CD4-positive, alpha-beta T cell (primary cell): ENCODE data around the gene NPAS3. TPM values are rescaled to one million over a fixed set of nuclear protein-coding genes. Genes with fewer than 3 reads are reported as not detected.

Experiments used
- ATAC-seq: fragments of 200-7000 bp; cut with Tn5 transposase; one replicate; pipeline ENCODE4 v1.10.0; 2022; ENCODE audit warnings: mild to moderate bottlenecking; ENCODE audit not compliant: poor library complexity
- CTCF ChIA-PET: fragments of 350-600 bp; sonication (Branson Sonifier 250); formaldehyde crosslinking; loops from one replicate; lab custom pipeline; 2021; ENCODE audit warnings: antibody characterized with exemption, inconsistent platforms; lab: Charles Lee
- POLR2A ChIA-PET: fragments of 350-600 bp; sonication (Branson Sonifier 250); formaldehyde crosslinking; loops from one replicate; lab custom pipeline; 2021; ENCODE audit warnings: antibody characterized with exemption, inconsistent platforms; lab: Charles Lee
- DNase-seq, 14 experiments: peaks; one replicate each; pipeline ENCODE4 v3.0.0-alpha.2; 2013 to 2020; ENCODE audit warnings: mixed read lengths in 2 of 14
- H3K27ac ChIP-seq, 2 donors: one replicate each; pipeline versions ENCODE4 v1.5.1 to v1.7.0; 2013; ENCODE audit warnings: low read length in 2 of 2, low read depth in 1 of 2, mild to moderate bottlenecking in 1 of 2
- H3K27me3 ChIP-seq, 2 experiments: 1 replicate in 1 of 2; 2 replicates in 1 of 2; pipeline versions ENCODE4 v1.6.1 to v1.7.0; 2013; ENCODE audit warnings: low read length in 2 of 2, control low read depth in 1 of 2, mild to moderate bottlenecking in 1 of 2, moderate library complexity in 1 of 2; ENCODE audit not compliant: insufficient read depth in 2 of 2, control insufficient read depth in 1 of 2
- H3K36me3 ChIP-seq: one replicate; pipeline ENCODE4 v1.6.1; 2013; ENCODE audit warnings: low read length, control low read depth; ENCODE audit not compliant: insufficient read depth
- H3K4me1 ChIP-seq: one replicate; pipeline ENCODE4 v1.6.1; 2013; ENCODE audit warnings: low read length, control low read depth; ENCODE audit not compliant: insufficient read depth
- H3K4me3 ChIP-seq: one replicate; pipeline ENCODE4 v1.5.1; 2013; ENCODE audit warnings: mild to moderate bottlenecking, low read length, moderate library complexity
- H3K9me3 ChIP-seq, 2 experiments: 1 replicate in 1 of 2; 2 replicates in 1 of 2; pipeline versions ENCODE4 v1.6.1 to v1.7.0; 2013; ENCODE audit warnings: low read length in 2 of 2, mild to moderate bottlenecking in 2 of 2, control low read depth in 1 of 2, moderate library complexity in 1 of 2; ENCODE audit not compliant: control insufficient read depth in 1 of 2, insufficient read depth in 1 of 2
- H3K27ac Mint-ChIP-seq: one replicate; pipeline ENCODE4 v1.8.0; 2020; ENCODE audit warnings: mixed read lengths
- H3K27me3 Mint-ChIP-seq: one replicate; pipeline ENCODE4 v1.8.0; 2021; ENCODE audit warnings: mixed read lengths
- H3K36me3 Mint-ChIP-seq: one replicate; pipeline ENCODE4 v1.8.0; 2021; ENCODE audit warnings: low read depth, mixed read lengths
- H3K4me1 Mint-ChIP-seq: one replicate; pipeline ENCODE4 v1.8.0; 2021; ENCODE audit warnings: low read depth, mixed read lengths
- H3K4me3 Mint-ChIP-seq: one replicate; pipeline ENCODE4 v1.8.0; 2020; ENCODE audit warnings: mild to moderate bottlenecking, mixed read lengths
- H3K9me3 Mint-ChIP-seq: one replicate; pipeline ENCODE4 v1.8.0; 2020; ENCODE audit warnings: mixed read lengths
- CTCF ChIP-seq: fragments of 200-600 bp; IDR thresholded peaks from one replicate; pipeline ENCODE4 v1.8.0; 2022; ENCODE audit warnings: antibody characterized with exemption, mild to moderate bottlenecking
- intact Hi-C, 2 experiments: fragments of 100-400 bp; cut with DNase I in 1 of 2; cut with micrococcal nuclease in 1 of 2; formaldehyde crosslinking; loops; one replicate each; pipeline versions ENCODE4 v1.15.1 to v1.9.0; 2023 to 2025; cut with DNase I, micrococcal nuclease
- total RNA-seq, 174 experiments: library from RNA in 2 of 174; stranded (reverse) in 2 of 174; gene quantifications; one replicate each; pipeline ENCODE4 v1.2.3 and lab custom pipeline; 2021 to 2026

Gene NPAS3
- total RNA-seq, 2 experiments from 2014 or later: not detected

- no peaks in the 10 kb centered on the region for H3K9me3 Mint-ChIP-seq
- Histone ChIP-seq H3K4me1 (no peaks in the 10 kb centered on the region), H3K4me3 (no peak overlapping the region), H3K9me3 (no peaks in the 10 kb centered on the region), H3K27me3 (peaks cover 5% of the 10 kb centered on the region in 2 experiments), H3K27ac (no peak overlapping the region), H3K36me3 (no peaks in the 10 kb centered on the region)
- ChIA-PET CTCF (interaction anchor here (1.3 kb wide), 1 partner anchor 15 kb away, joined by 3 read pairs; no protein-coding TSS in a partner anchor), POLR2A (no interaction called here)
- H3K4me1 Mint-ChIP-seq: no peaks in the 10 kb centered on the region
- H3K36me3 Mint-ChIP-seq: no peaks in the 10 kb centered on the region
- DNase-seq: no peak
- H3K27me3 Mint-ChIP-seq: peaks cover 34% of the 10 kb centered on the region
- no peak for TF ChIP-seq CTCF
- no peak overlapping the region for H3K27ac Mint-ChIP-seq
- no peak overlapping the region for H3K4me3 Mint-ChIP-seq
- no peak for ATAC-seq
- intact Hi-C loops: no loop called here
These were observed 869.5 kb downstream of the NPAS3 start for GRCh38 chr14:33808187-33808586.

GRCh38 chr14:33809396-33809981, 870.8 kb downstream of the NPAS3 start:
- no peaks in the 10 kb centered on the region for H3K36me3 ChIP-seq
- H3K36me3 Mint-ChIP-seq: no peaks in the 10 kb centered on the region
- intact Hi-C loops: no loop called here
- ChIA-PET CTCF (no interaction called here), POLR2A (no interaction called here)
- no peak overlapping the region for H3K4me3 ChIP-seq
- peaks cover 31% of the 10 kb centered on the region for H3K27me3 Mint-ChIP-seq
- no peaks in the 10 kb centered on the region for H3K4me1 Mint-ChIP-seq
- DNase-seq (no peak), ATAC-seq (no peak)
- no peaks in the 10 kb centered on the region for H3K9me3 Mint-ChIP-seq
- no peaks in the 10 kb centered on the region for H3K9me3 ChIP-seq
- H3K27me3 ChIP-seq: peaks cover 5 to 7% of the 10 kb centered on the region in 2 experiments
- no peaks in the 10 kb centered on the region for H3K4me1 ChIP-seq
- TF ChIP-seq CTCF: no peak
- H3K27ac ChIP-seq: no peak overlapping the region
- no peak overlapping the region for H3K4me3 Mint-ChIP-seq
- no peak overlapping the region for H3K27ac Mint-ChIP-seq

GRCh38 chr14:33810308-33810707, 871.6 kb downstream of the NPAS3 start:
- H3K27ac ChIP-seq: no peak overlapping the region
- H3K4me1 ChIP-seq: no peaks in the 10 kb centered on the region
- DNase-seq (no peak), ATAC-seq (no peak)
- H3K27ac Mint-ChIP-seq: no peak overlapping the region
- no peaks in the 10 kb centered on the region for H3K36me3 ChIP-seq
- no peak overlapping the region for H3K4me3 Mint-ChIP-seq
- intact Hi-C loops: no loop called here
- H3K27me3 ChIP-seq: peaks cover under 1 to 7% of the 10 kb centered on the region in 2 experiments
- H3K36me3 Mint-ChIP-seq: no peaks in the 10 kb centered on the region
- CTCF ChIA-PET: no interaction called here
- no peaks in the 10 kb centered on the region for H3K9me3 ChIP-seq
- H3K27me3 Mint-ChIP-seq: peaks cover 23% of the 10 kb centered on the region
- H3K4me1 Mint-ChIP-seq: no peaks in the 10 kb centered on the region
- POLR2A ChIA-PET: no interaction called here
- no peak overlapping the region for H3K4me3 ChIP-seq
- no peak for TF ChIP-seq CTCF
- no peaks in the 10 kb centered on the region for H3K9me3 Mint-ChIP-seq
